ENCODE data around the gene AMDHD2. TPM values are rescaled to one million over a fixed set of nuclear protein-coding genes. Genes with fewer than 3 reads are reported as not detected.

AMDHD2 gene
- polyA plus RNA-seq, 1 donor = 9.7 TPM

GRCh38 chr16:2516391-2517240 is 3.6 kb upstream of the AMDHD2 start:
- DNase-seq (ENCODE audit: low read depth) = no peak

- no peak for DNase-seq (ENCODE audit: low read depth)
Observed at GRCh38 chr16:2517954-2518605, 2.1 kb upstream of the AMDHD2 start.

- DNase-seq (ENCODE audit: low read depth) = no peak
Observed at GRCh38 chr16:2518823-2519710, 1.1 kb upstream of the AMDHD2 start.

- no peak for DNase-seq (ENCODE audit: low read depth)
Observed at GRCh38 chr16:2519711-2520080, 475 bp upstream of the AMDHD2 start.

GRCh38 chr16:2520784-2521531 is 787 bp downstream of the AMDHD2 start:
- no peak for DNase-seq (ENCODE audit: low read depth)

- no peak for DNase-seq (ENCODE audit: low read depth)
Observed at GRCh38 chr16:2523801-2524231, 3.6 kb downstream of the AMDHD2 start.

GRCh38 chr16:2524339-2524938 is 4.3 kb downstream of the AMDHD2 start:
- DNase-seq (ENCODE audit: low read depth) = no peak

GRCh38 chr16:2526135-2526534 is 6.0 kb downstream of the AMDHD2 start:
- no peak for DNase-seq (ENCODE audit: low read depth)

GRCh38 chr16:2527071-2527783 is 7.1 kb downstream of the AMDHD2 start:
- DNase-seq (ENCODE audit: low read depth) = no peak

GRCh38 chr16:2527784-2528100 is 7.6 kb downstream of the AMDHD2 start:
- DNase-seq (ENCODE audit: low read depth) = no peak

GRCh38 chr16:2528161-2529060 is 8.2 kb downstream of the AMDHD2 start:
- no peak for DNase-seq (ENCODE audit: low read depth)

- no peak for DNase-seq (ENCODE audit: low read depth)
Observed at GRCh38 chr16:2529061-2529931, 9.1 kb downstream of the AMDHD2 start.

GRCh38 chr16:2529961-2530628 is 9.9 kb downstream of the AMDHD2 start:
- no peak for DNase-seq (ENCODE audit: low read depth)

GRCh38 chr16:2530629-2531318 is 10.6 kb downstream of the AMDHD2 start:
- DNase-seq (ENCODE audit: low read depth) = no peak

- DNase-seq (ENCODE audit: low read depth) = no peak
Observed at GRCh38 chr16:2531371-2531695, 11.2 kb downstream of the AMDHD2 start, which contains the start of gene CEMP1. Gene CEMP1, minus strand, starts transcription at chr16:2531408. Its CDS starts 335 bp downstream, at chr16:2531073.

- peak; percentile 86 for DNase-seq (ENCODE audit: low read depth)
Observed at GRCh38 chr16:2531696-2532493, 11.7 kb downstream of the AMDHD2 start.
